Lower leg skin (tissue), 4 donors: ENCODE measurements around the gene SLC6A2. TPM values are rescaled to one million over a fixed set of nuclear protein-coding genes. Genes with fewer than 3 reads are reported as not detected.

Experiments used
- DNase-seq, 2 donors: peaks; one replicate each; pipeline ENCODE4 v3.0.0-alpha.2; 2019; ENCODE audit warnings: low spot score in 2 of 2
- H3K4me3 ChIP-seq: fragments of 200-600 bp; sonication (generic); 2 replicates; pipeline ENCODE4 v1.5.1; 2017; ENCODE audit warnings: mild to moderate bottlenecking, low read depth; ENCODE audit not compliant: poor library complexity, severe bottlenecking
- CTCF ChIP-seq, 3 donors: fragments of 450-650 bp; IDR thresholded peaks; one replicate each; pipeline ENCODE4 v1.5.1; 2016; ENCODE audit warnings: antibody characterized with exemption in 3 of 3, mild to moderate bottlenecking in 3 of 3, moderate library complexity in 2 of 3
- POLR2A ChIP-seq, 2 donors: fragments of 450-650 bp; IDR thresholded peaks; one replicate each; pipeline ENCODE4 v1.6.1; 2016 to 2017; ENCODE audit warnings: antibody characterized with exemption in 2 of 2, mild to moderate bottlenecking in 1 of 2, moderate library complexity in 1 of 2
- WGBS, 2 donors: methylation state at CpG; one replicate each; pipeline ENCODE4 v1.1.5; 2018; 5-methylcytosine and 5-hydroxymethylcytosine counted together
- intact Hi-C: fragments of 100-400 bp; cut with DNase I; formaldehyde crosslinking; loops from one replicate; pipeline ENCODE4 v1.15.0; 2023; ENCODE audit warnings: low total_unique reads
- total RNA-seq, 4 donors: library from RNA; depleted of rRNA; stranded (reverse); fragments of >200 nt; gene quantifications; one replicate each; pipeline ENCODE4 v1.1.0, GENCODE V29; 2016

The SLC6A2 gene
- total RNA-seq, 4 donors from 2014 or later, result 2.3 to 26.1 (median 8.7) TPM

GRCh38 chr16:55663765-55664677 lies 8.2 kb downstream of the SLC6A2 start:
- DNase-seq, result no peak
- TF ChIP-seq CTCF (IDR thresholded peaks at IDR 0.05), result no peak
- no peak for TF ChIP-seq POLR2A (IDR thresholded peaks at IDR 0.05)
- intact Hi-C loops, result no loop called here
- WGBS, 2 donors, result 76 to 83% methylated on average over 6 to 8 of the region's 8 CpGs
- H3K4me3 ChIP-seq, result no peak overlapping the region

GRCh38 chr16:55664786-55665407 lies 9.1 kb downstream of the SLC6A2 start:
- intact Hi-C loops, result no loop called here
- TF ChIP-seq POLR2A (IDR thresholded peaks at IDR 0.05) (no peak), CTCF (IDR thresholded peaks at IDR 0.05) (no peak)
- H3K4me3 ChIP-seq, result no peak overlapping the region
- 84 to 85% methylated on average over 7 of the region's 7 CpGs for WGBS, 2 donors
- DNase-seq, result no peak

- WGBS, 2 donors, result 76 to 93% methylated on average over 3 of the region's 3 CpGs
- DNase-seq, result peak in 1 of 2 donors; percentile 68
- intact Hi-C loops, result no loop called here
- TF ChIP-seq POLR2A (IDR thresholded peaks at IDR 0.05) (no peak), CTCF (IDR thresholded peaks at IDR 0.05) (no peak)
- no peak overlapping the region for H3K4me3 ChIP-seq
Observed at GRCh38 chr16:55665511-55665910, 9.7 kb downstream of the SLC6A2 start.

GRCh38 chr16:55666012-55666411 lies 10.2 kb downstream of the SLC6A2 start:
- TF ChIP-seq POLR2A (IDR thresholded peaks at IDR 0.05) (no peak), CTCF (IDR thresholded peaks at IDR 0.05) (no peak)
- intact Hi-C loops, result no loop called here
- H3K4me3 ChIP-seq, result no peak overlapping the region
- DNase-seq, result peak in 1 of 2 donors; percentile 43
- 92 to 93% methylated on average over 2 of the region's 2 CpGs for WGBS, 2 donors

GRCh38 chr16:55667753-55668152 lies 12.0 kb downstream of the SLC6A2 start:
- TF ChIP-seq CTCF (IDR thresholded peaks at IDR 0.05), result no peak
- intact Hi-C loops, result no loop called here
- DNase-seq, result no peak
- 95 to 100% methylated on average over 1 of the region's 1 CpG for WGBS, 2 donors
- H3K4me3 ChIP-seq, result no peak overlapping the region
